Activated T-cell treated with anti-CD3 and anti-CD28 coated beads for 24 hours (primary cell): ENCODE measurements around the gene HOXA13.

Experiments
- DNase-seq: peaks from one replicate; pipeline ENCODE4 v3.0.0-alpha.2; 2020; ENCODE audit warnings: low read depth

Gene HOXA13

GRCh38 chr7:27181795-27182275, 18.1 kb downstream of the HOXA13 start:
- no peak for DNase-seq

- DNase-seq = no peak
These were observed 19.2 kb downstream of the HOXA13 start for GRCh38 chr7:27180431-27181420.

GRCh38 chr7:27179503-27180430, 20.1 kb downstream of the HOXA13 start:
- peak; percentile 52 for DNase-seq

GRCh38 chr7:27179030-27179429, 20.9 kb downstream of the HOXA13 start:
- no peak for DNase-seq

- no peak for DNase-seq
These were observed 21.5 kb downstream of the HOXA13 start for GRCh38 chr7:27178366-27178765.

- no peak for DNase-seq
These were observed 22.0 kb downstream of the HOXA13 start for GRCh38 chr7:27177795-27178320.

- no peak for DNase-seq
These were observed 22.7 kb downstream of the HOXA13 start for GRCh38 chr7:27176962-27177794.

GRCh38 chr7:27176524-27176845, 23.4 kb downstream of the HOXA13 start:
- DNase-seq = no peak

- no peak for DNase-seq
These were observed 24.0 kb downstream of the HOXA13 start for GRCh38 chr7:27175626-27176523.

- no peak for DNase-seq
These were observed 24.8 kb downstream of the HOXA13 start for GRCh38 chr7:27174874-27175625.

GRCh38 chr7:27173956-27174873, 25.7 kb downstream of the HOXA13 start, which contains the start of gene HOXA10:
TSS of gene HOXA10 (minus strand) at chr7:27174320. CDS start at chr7:27174306, 14 bp downstream.
- DNase-seq = no peak

- DNase-seq = no peak
These were observed 26.4 kb downstream of the HOXA13 start for GRCh38 chr7:27173511-27173955.

GRCh38 chr7:27172823-27173510, 26.9 kb downstream of the HOXA13 start:
- DNase-seq = no peak

- no peak for DNase-seq
These were observed 27.5 kb downstream of the HOXA13 start for GRCh38 chr7:27172315-27172774.

GRCh38 chr7:27171637-27172314, 28.1 kb downstream of the HOXA13 start:
- no peak for DNase-seq

- DNase-seq = no peak
These were observed 28.6 kb downstream of the HOXA13 start for GRCh38 chr7:27171325-27171636.
